ENCODE results near the gene CBX2.

DNA sequence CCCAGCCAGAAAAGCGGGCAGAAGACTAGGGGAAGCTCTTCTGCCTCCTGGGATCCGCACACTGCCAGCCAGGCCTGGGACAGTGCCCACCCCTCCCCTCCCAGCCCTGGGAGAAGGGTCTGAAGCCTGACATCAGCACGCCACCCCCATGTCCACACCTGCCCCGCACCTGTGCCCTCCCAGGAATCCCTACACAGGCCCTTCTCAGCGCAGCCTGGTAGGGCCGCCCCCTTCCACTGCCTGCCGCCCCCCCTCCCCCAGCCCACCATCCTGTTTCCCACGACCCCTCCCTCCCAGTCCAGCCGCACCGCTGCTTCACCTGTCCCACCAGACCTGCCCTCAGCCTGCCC lies 36.6 kb upstream of the CBX2 start:
- no peak for TF ChIP-seq POLR2A (IDR thresholded peaks at IDR 0.05)
- TF ChIP-seq, protein P1, sequence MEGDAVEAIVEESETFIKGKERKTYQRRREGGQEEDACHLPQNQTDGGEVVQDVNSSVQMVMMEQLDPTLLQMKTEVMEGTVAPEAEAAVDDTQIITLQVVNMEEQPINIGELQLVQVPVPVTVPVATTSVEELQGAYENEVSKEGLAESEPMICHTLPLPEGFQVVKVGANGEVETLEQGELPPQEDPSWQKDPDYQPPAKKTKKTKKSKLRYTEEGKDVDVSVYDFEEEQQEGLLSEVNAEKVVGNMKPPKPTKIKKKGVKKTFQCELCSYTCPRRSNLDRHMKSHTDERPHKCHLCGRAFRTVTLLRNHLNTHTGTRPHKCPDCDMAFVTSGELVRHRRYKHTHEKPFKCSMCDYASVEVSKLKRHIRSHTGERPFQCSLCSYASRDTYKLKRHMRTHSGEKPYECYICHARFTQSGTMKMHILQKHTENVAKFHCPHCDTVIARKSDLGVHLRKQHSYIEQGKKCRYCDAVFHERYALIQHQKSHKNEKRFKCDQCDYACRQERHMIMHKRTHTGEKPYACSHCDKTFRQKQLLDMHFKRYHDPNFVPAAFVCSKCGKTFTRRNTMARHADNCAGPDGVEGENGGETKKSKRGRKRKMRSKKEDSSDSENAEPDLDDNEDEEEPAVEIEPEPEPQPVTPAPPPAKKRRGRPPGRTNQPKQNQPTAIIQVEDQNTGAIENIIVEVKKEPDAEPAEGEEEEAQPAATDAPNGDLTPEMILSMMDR (IDR thresholded peaks at IDR 0.05) = no peak
